Measurements from ENCODE around the gene PDGFRA.
"Not testable (repeated sequence)": the region's sequence is repeated elsewhere in the genome, so short reads cannot be mapped to it uniquely, and the experiment has no call there.

PDGFRA gene

GRCh38 chr4:54228056-54228527, 1.0 kb upstream of the PDGFRA start:
- no peak for FAIRE-seq

GRCh38 chr4:54228546-54228945, 547 bp upstream of the PDGFRA start:
- FAIRE-seq = no peak

GRCh38 chr4:54229631-54230483, 764 bp downstream of the PDGFRA start:
- FAIRE-seq = no peak

GRCh38 chr4:54230484-54231418, 1.7 kb downstream of the PDGFRA start:
- FAIRE-seq = no peak

GRCh38 chr4:54231419-54231767, 2.3 kb downstream of the PDGFRA start:
- no peak for FAIRE-seq

DNA sequence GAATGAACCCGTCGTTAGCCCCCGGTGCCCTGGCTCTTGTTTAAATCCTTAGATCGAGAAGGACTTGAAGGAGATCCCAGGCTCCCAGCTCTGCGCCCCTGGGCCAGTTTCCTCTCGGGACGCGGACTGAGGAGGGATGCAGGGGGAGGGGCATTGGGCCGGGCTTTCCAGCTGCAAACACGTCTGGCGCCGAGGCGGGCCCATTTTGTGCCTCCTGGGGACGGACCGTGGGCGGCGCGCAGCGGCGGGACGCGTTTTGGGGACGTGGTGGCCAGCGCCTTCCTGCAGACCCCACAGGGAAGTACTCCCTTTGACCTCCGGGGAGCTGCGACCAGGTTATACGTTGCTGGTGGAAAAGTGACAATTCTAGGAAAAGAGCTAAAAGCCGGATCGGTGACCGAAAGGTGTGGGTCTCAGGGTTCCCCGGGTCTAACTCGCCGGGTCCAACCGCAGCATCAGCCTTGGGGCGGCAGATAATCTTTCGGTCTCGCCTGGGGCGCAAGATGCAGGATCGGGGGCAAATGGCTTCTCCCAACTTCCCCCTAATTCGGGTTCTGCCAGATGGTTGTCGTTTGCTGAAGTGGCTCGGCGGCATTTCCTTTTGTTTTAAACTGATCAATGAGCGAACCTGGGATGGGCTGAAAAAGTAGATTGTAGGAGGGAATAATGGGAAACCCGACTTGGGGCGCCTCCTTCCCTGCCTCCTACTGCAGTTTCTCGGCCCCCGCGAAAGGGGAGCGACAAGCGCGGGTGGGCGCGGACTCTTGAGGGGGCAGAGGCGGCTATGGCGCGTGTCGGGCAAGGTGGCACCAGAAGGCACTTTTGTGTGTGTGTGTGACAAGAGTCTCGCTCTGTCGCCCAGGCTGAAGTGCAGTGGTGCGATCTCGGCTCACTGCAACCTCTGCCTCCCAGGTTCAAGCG, 2.9 kb downstream of the PDGFRA start:
- no peak for FAIRE-seq

GRCh38 chr4:54233277-54233696, 4.2 kb downstream of the PDGFRA start:
- no peak for FAIRE-seq

DNA sequence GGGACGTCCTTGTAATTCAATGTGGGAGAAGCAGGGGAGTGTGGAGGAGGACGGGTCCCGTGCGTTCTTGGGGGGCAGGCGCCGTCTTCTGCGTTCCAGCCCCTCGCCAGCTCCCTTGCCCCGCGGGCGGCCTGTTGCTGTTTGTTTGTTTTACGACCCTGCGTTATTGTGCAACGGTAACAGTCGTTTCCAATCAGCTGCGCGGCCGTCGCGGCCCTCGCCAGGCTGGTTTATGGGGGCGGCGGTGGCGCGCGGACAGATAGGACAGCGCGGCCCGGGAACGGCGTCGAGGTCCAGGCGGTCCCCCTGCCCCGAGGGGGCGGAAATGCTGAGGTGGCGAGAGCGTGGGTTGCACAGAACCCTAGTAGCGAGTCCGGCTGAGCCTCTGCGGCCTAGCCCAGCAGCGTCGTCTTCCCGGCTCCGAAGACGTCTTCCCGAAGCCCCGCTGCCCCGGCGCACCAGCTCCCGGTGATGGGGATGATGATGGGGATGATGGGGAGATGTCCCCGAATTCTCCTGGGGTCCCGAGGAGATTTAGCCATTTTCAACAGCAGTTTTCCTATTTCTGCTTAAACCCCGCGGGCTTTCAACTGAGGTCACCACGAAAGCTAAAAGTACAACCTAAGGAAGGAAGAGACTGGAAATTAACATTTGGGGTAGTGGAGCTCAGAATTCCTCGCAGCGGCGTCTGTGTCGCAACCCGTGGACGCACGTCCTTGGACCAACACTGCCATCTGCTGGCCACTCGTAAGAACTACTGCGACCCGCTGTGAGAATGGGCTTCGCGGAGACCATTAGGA, 4.8 kb downstream of the PDGFRA start:
- FAIRE-seq = peak; percentile 51

DNA sequence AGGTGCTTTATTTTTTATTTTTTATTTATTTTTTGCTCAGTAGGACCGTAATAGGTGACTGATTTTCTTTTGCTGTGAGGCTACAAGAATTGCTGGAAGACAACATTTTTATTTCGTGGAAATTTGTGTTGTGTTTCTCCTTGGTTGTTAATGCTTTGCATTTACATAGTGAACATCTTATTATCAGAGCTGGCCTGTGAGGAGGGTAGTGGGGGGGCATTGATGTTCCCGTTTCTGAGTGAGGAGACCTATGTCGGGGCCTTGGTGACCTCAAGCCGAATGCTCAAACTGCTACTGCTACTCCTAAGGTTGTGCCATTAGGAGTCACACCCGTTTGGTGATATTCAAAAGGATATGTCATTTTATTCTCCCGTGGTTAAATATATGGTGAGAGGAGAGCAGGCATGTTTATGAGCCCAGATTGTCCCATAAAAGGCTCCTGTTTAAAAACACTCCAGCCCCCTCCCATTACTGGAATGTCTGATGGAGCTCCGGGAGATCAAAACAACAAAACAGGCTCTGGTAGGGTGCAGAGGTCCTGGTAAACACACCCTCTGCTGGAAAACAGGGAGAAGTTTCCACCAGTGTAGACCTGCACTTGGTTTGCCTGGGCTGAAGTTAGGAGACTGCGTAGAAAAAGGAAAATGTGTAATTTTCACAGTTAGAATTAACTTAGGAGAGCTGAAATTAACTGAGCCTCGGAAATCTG, 5.6 kb downstream of the PDGFRA start:
- FAIRE-seq = no peak

DNA sequence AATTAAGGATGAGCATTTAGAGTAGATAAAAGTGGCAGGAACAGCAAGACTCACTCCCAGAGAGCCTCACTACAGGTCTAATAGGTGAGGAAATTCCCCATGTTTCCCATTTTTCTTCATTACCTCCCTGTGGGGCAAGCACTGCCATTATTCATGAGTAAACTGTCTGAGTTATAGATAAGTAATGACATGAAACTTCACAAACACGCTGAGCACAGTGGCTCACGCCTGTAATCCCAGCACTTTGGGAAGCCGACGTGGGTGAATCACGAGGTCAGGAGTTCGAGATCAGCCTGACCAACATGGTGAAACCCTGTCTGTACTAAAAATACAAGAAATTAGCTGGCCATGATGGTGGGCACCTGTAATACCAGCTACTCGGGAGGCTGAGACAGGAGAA, 7.2 kb downstream of the PDGFRA start:
- not testable (repeated sequence) for FAIRE-seq

GRCh38 chr4:54237770-54238169, 8.7 kb downstream of the PDGFRA start:
- FAIRE-seq = no peak

DNA sequence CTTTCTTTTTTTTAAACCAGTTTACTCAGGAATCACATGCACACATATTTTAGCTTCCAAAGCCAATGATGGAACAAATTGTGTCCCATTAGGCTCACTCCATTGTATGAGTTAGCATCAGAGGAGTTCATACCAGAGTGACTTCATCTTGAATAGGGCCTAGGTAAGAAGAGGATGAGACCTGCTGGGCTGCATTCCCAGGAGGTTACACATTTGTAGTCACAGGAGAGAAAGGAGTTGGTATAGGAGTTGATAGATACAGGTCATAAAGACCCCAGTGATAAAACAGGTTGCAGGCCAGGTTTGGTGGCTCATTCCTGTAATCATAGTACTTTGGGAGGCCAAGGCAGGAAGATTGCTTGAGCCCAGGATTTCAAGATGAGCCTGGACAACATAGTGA, 9.3 kb downstream of the PDGFRA start:
- no peak for FAIRE-seq

GRCh38 chr4:54241268-54241823, 12.3 kb downstream of the PDGFRA start:
- peak; percentile 82 for FAIRE-seq

DNA sequence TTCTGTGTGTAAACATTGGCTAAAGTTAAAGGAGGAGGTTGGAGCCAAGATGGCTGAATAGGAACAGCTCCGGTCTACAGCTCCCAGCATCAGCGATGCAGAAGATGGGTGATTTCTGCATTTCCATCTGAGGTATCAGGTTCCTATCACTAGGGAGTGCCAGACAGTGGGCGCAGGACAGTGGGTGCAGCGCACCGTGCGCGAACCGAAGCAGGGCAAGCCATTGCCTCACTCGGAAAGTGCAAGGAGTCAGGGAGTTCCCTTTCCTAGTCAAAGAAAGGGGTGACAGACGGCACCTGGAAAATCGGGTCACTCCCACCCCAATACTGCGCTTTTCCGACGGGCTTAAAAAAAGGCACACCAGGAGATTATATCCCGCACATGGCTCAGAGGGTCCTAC, 14.4 kb downstream of the PDGFRA start:
- not testable (repeated sequence) for FAIRE-seq

GRCh38 chr4:54252312-54252711, 23.2 kb downstream of the PDGFRA start:
- not testable (repeated sequence) for FAIRE-seq

- FAIRE-seq = no peak
These were observed 25.2 kb downstream of the PDGFRA start for GRCh38 chr4:54254116-54254914.

- no peak for FAIRE-seq
These were observed 25.8 kb downstream of the PDGFRA start for GRCh38 chr4:54254915-54255246.

DNA sequence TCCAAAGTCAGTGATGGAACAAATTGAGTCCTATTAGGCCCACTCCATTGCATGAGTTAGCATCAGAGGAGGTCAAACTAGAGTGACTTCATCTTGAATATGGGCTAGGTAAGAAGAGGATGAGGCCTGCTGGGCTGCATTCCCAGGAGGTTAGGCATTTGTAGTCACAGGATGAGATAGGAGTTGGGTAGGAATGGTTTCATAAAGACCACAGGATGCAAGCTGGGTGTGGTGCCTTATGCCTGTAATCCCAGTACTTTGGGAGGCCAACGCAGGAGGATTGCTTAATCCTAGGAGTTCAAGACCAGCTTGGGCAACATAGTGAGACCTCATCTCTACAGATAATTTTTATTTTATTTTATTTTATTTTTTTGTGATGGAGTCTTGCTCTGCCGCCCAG, 26.8 kb downstream of the PDGFRA start:
- FAIRE-seq = no peak

DNA sequence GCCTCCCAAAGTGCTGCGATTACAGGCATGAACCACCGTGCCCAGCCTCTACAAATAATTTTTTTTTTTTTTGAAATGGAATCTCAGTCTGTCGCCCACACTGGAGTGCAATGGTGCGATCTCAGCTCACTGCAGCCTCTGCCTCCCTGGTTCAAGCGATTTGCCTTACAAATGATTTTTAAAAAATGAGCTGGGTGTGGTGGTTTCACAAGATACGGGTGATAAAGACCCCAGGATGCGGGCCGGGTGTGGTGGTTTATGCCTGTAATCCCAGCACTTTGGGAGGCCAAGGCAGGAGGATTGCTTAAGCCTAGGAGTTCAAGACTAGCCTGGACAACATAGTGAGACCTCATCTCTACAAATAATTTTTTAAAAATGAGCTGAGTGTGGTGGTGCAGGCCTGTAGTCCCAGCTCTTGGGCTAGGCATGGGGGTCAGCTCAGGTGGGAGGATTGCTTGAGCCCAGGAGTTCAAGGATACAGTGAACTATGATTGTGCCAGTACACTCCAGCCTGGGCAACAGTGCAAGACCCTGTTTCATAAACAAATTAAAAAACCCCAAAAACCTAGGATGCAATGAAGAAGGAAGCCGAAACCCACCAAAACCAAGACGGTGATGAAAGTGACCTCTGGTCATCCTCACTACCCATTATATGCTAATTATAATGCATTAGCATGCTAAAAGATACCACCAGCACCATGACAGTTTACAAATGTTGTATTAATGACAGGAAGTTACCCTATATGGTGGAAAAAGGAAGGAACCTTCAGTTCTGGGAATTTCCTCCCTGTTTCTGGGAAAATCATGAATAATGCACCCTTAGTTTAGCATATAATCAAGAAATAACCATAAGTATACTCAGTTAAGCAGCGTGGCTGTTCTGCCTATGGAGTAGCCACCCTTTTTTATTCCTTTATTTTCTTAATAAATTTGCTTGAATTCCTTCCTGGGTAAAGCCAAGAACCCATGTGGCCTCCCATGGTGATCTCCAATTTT, 27.7 kb downstream of the PDGFRA start:
- no peak for FAIRE-seq
